ENCODE data around the gene SDS. TPM values are rescaled to one million over a fixed set of nuclear protein-coding genes. Genes with fewer than 3 reads are reported as not detected.

SDS gene
- total and polyA plus RNA-seq, 2 donors (not counting 1 experiment from before 2014, with no cell fraction given): 0.09 TPM; not detected in 1

DNA sequence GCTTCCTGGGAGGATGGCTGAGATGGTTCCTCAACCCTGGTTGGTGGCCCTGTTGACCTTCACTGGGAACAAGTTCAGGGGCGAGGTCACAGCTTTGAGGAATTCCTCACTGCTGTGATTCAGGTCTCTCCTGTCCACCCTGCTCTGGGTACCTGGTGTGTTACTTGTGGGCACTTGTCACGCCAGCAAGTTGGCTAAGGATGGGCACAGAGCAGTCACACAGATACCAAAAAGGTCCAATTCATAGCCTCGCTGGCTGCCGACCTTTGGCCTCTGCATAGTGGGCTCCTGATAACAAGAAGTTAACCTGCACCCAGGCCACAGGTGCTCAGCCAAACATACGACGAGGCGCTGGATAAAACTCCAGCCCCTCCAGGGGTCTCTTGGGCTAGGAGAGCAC, 11.2 kb downstream of the SDS start:
- TF ChIP-seq CTCF (IDR thresholded peaks at IDR 0.05) (no peak), EZH2 (IDR thresholded peaks at IDR 0.05; ENCODE audit: borderline replicate concordance, insufficient read depth, low read depth, low read length, poor library complexity, severe bottlenecking) (no peak)
- DNase-seq (no peak), ATAC-seq (ENCODE audit: low read depth) (no peak)
- no peaks in the 10 kb centered on the region for H3K9me3 Mint-ChIP-seq (ENCODE audit: insufficient read depth)
- no peaks in the 10 kb centered on the region for H3K4me1 Mint-ChIP-seq
- no peak overlapping the region for H3K27ac Mint-ChIP-seq
- Histone ChIP-seq H3K27me3 (replicated peaks in 1 of 4; ENCODE audit: control extremely low read depth in 1 of 4, control insufficient read depth in 3 of 4, insufficient read depth in 4 of 4, low read length in 3 of 4) (peaks cover 0 to 7% (median 0%) of the 10 kb centered on the region in 4 experiments), H3K9me3 (ENCODE audit: control extremely low read depth in 1 of 3, control insufficient read depth in 2 of 3, insufficient read depth in 1 of 3, low read length in 2 of 3) (peaks cover 0 to 15% (median 0%) of the 10 kb centered on the region in 3 donors), H3K4me3 (ENCODE audit: control extremely low read depth in 1 of 5, extremely low read depth in 1 of 5, insufficient read depth in 1 of 5, low read depth in 2 of 5, low read length in 4 of 5) (no peak overlapping the region), H3K27ac (ENCODE audit: low read length in 2 of 2) (no peak overlapping the region), H2AFZ (ENCODE audit: insufficient read depth, low read depth, low read length, poor library complexity, severe bottlenecking) (no peak overlapping the region), H3K4me2 (replicated peaks; ENCODE audit: low read depth, low read length, poor library complexity, severe bottlenecking) (no peak overlapping the region), H3K9ac (ENCODE audit: low read length) (no peak overlapping the region), H3K79me2 (ENCODE audit: control insufficient read depth, insufficient read depth, low read length) (no peaks in the 10 kb centered on the region), H3K4me1 (ENCODE audit: control insufficient read depth in 2 of 2, insufficient read depth in 2 of 2, low read length in 2 of 2) (no peaks in the 10 kb centered on the region), H4K20me1 (ENCODE audit: control insufficient read depth, insufficient read depth, low read length, poor library complexity, severe bottlenecking) (no peaks in the 10 kb centered on the region), H3K36me3 (replicated peaks in 1 of 2; ENCODE audit: control extremely low read depth in 1 of 2, control insufficient read depth in 1 of 2, extremely low read depth in 1 of 2, insufficient read depth in 2 of 2, low read length in 1 of 2) (peaks cover 0 to under 1% of the 10 kb centered on the region in 2 experiments)
- intact Hi-C loops (cut with micrococcal nuclease): no loop called here
- peaks cover 1% of the 10 kb centered on the region for H3K27me3 Mint-ChIP-seq
- H3K4me3 Mint-ChIP-seq: no peak overlapping the region
- ChIA-PET CTCF (no interaction called here), POLR2A (no interaction called here)
- WGBS (ENCODE audit: insufficient coverage): 97% methylated on average over 7 of the region's 7 CpGs

- ChIA-PET CTCF (no interaction called here), POLR2A (no interaction called here)
- Histone ChIP-seq H3K79me2 (ENCODE audit: control insufficient read depth, insufficient read depth, low read length) (no peaks in the 10 kb centered on the region), H3K27ac (ENCODE audit: low read length in 2 of 2) (no peak overlapping the region), H3K27me3 (replicated peaks in 1 of 4; ENCODE audit: control extremely low read depth in 1 of 4, control insufficient read depth in 3 of 4, insufficient read depth in 4 of 4, low read length in 3 of 4) (peaks cover 0 to 3% (median 0%) of the 10 kb centered on the region in 4 experiments), H3K9me3 (ENCODE audit: control extremely low read depth in 1 of 3, control insufficient read depth in 2 of 3, insufficient read depth in 1 of 3, low read length in 2 of 3) (peaks cover 0 to 15% (median 0%) of the 10 kb centered on the region in 3 donors), H3K4me2 (replicated peaks; ENCODE audit: low read depth, low read length, poor library complexity, severe bottlenecking) (no peak overlapping the region), H3K4me3 (ENCODE audit: control extremely low read depth in 1 of 5, extremely low read depth in 1 of 5, insufficient read depth in 1 of 5, low read depth in 2 of 5, low read length in 4 of 5) (no peak overlapping the region), H4K20me1 (ENCODE audit: control insufficient read depth, insufficient read depth, low read length, poor library complexity, severe bottlenecking) (no peaks in the 10 kb centered on the region), H3K4me1 (ENCODE audit: control insufficient read depth in 2 of 2, insufficient read depth in 2 of 2, low read length in 2 of 2) (no peaks in the 10 kb centered on the region), H3K9ac (ENCODE audit: low read length) (no peak overlapping the region), H3K36me3 (replicated peaks in 1 of 2; ENCODE audit: control extremely low read depth in 1 of 2, control insufficient read depth in 1 of 2, extremely low read depth in 1 of 2, insufficient read depth in 2 of 2, low read length in 1 of 2) (peaks cover 0 to 4% of the 10 kb centered on the region in 2 experiments), H2AFZ (ENCODE audit: insufficient read depth, low read depth, low read length, poor library complexity, severe bottlenecking) (no peak overlapping the region)
- ATAC-seq (ENCODE audit: low read depth) (no peak), DNase-seq (no peak)
- intact Hi-C loops (cut with micrococcal nuclease): no loop called here
- WGBS (ENCODE audit: insufficient coverage): 94% methylated on average over 7 of the region's 9 CpGs
- Mint-ChIP-seq H3K4me3 (no peak overlapping the region), H3K27ac (no peak overlapping the region), H3K27me3 (no peaks in the 10 kb centered on the region), H3K4me1 (no peaks in the 10 kb centered on the region), H3K9me3 (ENCODE audit: insufficient read depth) (no peaks in the 10 kb centered on the region)
- TF ChIP-seq EZH2 (IDR thresholded peaks at IDR 0.05; ENCODE audit: borderline replicate concordance, insufficient read depth, low read depth, low read length, poor library complexity, severe bottlenecking) (no peak), CTCF (IDR thresholded peaks at IDR 0.05) (no peak)
Observed at GRCh38 chr12:113391650-113392337, 11.9 kb downstream of the SDS start.

Data from B cell (primary cell).